Measurements from ENCODE around the gene PHOSPHO2. TPM values are rescaled to one million over a fixed set of nuclear protein-coding genes. Genes with fewer than 3 reads are reported as not detected.

Gene PHOSPHO2, protein sequence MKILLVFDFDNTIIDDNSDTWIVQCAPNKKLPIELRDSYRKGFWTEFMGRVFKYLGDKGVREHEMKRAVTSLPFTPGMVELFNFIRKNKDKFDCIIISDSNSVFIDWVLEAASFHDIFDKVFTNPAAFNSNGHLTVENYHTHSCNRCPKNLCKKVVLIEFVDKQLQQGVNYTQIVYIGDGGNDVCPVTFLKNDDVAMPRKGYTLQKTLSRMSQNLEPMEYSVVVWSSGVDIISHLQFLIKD
- 5.0 and 5.9 TPM in 2 replicates for total RNA-seq (2014; rRNA removed)
- percentile 84 among the genes with signal in this experiment for Bru-seq, nascent RNA
- percentile 79 among the genes with signal in this experiment for BruChase-seq, experiment 1, labeled RNA remaining after a 6-hour chase
- percentile 90 among the genes with signal in this experiment for BruChase-seq, experiment 2, labeled RNA remaining after a 2-hour chase
- long read RNA-seq, transcript PHOSPHO2-207 (4 exons, 1,253 nt) = minor isoform, 6 of 24 reads
- long read RNA-seq, transcript PHOSPHO2-201 (4 exons, 1,125 nt) = major isoform, 15 of 24 reads
- long read RNA-seq, partial matches to known transcripts = 2 of 24 reads
- long read RNA-seq, other reads (novel, unspliced or antisense) = 1 of 24 reads

DNA sequence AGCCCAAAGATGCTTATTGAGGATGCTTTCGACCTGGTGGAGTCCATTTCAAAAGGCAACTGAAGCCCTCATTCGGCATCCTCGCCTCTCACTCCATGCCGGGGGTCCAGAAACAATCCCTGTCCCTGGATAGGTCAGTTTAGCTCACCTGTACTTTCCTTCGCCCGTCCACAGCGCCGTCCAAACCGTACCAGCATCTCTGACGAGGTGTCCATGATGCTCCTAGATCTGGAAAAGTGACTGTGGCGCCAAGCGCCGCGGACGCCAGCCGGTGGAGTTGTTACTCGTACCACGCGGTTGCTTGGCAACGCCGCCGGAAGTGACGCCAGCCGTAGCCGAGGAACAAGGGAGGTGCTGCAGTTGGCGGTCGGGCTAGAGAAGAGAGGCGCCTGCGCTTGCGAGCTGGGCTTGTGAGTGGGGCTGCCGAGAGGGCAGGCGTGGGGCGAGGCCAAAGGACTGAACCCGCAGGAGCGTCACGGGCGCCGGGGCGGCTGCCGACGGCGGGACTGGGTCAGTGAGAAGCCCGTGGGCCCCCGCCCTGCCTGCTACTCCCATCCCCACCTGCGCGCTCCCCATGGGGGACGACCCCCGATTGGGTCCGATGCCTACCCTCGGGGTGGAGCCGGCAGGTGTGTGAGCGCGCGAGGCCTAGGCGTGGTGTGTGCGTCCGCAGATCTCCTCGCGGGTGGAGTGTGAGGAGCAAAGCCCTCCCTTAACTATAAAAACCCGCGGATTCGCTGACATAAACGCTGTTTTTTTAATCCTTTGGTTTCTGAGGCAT is at the start of gene PHOSPHO2, which contains the start of gene CFAP210:
TSS of gene PHOSPHO2 (plus strand) at position 357 of the 781 bp plus-strand sequence. CDS start 6,503 bp downstream, outside the sequence.
TSS of gene CFAP210 (minus strand) at position 293 of the 781 bp plus-strand sequence. CDS start at position 215, 78 bp downstream.
- CTCF ChIA-PET = no interaction called here

DNA sequence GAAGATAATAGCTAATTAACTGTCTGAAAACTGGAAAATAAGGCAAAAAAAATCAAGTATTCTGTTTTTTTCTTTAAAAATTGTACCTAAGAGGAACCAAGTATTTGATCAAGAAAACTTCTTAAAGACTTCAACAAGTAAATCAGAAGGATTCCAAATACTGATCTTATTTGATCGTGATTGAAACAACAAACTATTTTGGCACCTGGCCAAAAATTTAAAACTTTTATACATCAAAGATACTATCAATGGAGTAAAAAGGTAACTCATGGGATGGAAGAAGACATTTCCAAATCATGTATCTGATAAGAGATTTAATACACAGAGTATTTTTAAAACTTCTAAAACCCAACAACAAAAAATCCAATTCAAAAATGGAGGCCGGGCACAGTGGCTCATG is 46.8 kb upstream of the PHOSPHO2 start:
- intact Hi-C loops (cut with micrococcal nuclease) = loop anchor here (5.0 kb wide), 1 partner anchor 35 kb away; no protein-coding TSS in a partner anchor
- Histone ChIP-seq H3K9me3 (ENCODE audit: low read length) (no peaks in the 10 kb centered on the region), H3K4me1 (ENCODE audit: insufficient read depth, low read length) (no peaks in the 10 kb centered on the region), H3K79me2 (ENCODE audit: low read length) (no peaks in the 10 kb centered on the region), H2AFZ (ENCODE audit: low read length) (no peak overlapping the region), H3K9me2 (replicated peaks; ENCODE audit: low read length) (no peaks in the 10 kb centered on the region), H3K27me3 (ENCODE audit: low read length) (no peaks in the 10 kb centered on the region), H3K4me2 (ENCODE audit: low read length) (no peak overlapping the region), H3K9ac (ENCODE audit: low read length) (no peak overlapping the region), H3K4me3 (ENCODE audit: low read length) (no peak overlapping the region), H3K27ac (ENCODE audit: low read length) (no peak overlapping the region), H3F3A (ENCODE audit: low read length, unreplicated experiment) (no peaks in the 10 kb centered on the region), H3K36me3 (ENCODE audit: low read depth, low read length) (no peaks in the 10 kb centered on the region), H4K20me1 (ENCODE audit: low read length) (no peaks in the 10 kb centered on the region)
- no peak for DNase-seq
- BruUV-seq (replicated peaks) = no TSS peak
- ATAC-seq = no peak
- POLR2A ChIA-PET (ENCODE audit: unreplicated experiment) = no interaction called here
- TF ChIP-seq EZH2 (IDR thresholded peaks at IDR 0.05; ENCODE audit: low read length, unreplicated experiment) (no peak), EZH2phosphoT487 (IDR thresholded peaks at IDR 0.05; ENCODE audit: borderline replicate concordance, low read length) (no peak)
- TF ChIP-seq, protein P1, sequence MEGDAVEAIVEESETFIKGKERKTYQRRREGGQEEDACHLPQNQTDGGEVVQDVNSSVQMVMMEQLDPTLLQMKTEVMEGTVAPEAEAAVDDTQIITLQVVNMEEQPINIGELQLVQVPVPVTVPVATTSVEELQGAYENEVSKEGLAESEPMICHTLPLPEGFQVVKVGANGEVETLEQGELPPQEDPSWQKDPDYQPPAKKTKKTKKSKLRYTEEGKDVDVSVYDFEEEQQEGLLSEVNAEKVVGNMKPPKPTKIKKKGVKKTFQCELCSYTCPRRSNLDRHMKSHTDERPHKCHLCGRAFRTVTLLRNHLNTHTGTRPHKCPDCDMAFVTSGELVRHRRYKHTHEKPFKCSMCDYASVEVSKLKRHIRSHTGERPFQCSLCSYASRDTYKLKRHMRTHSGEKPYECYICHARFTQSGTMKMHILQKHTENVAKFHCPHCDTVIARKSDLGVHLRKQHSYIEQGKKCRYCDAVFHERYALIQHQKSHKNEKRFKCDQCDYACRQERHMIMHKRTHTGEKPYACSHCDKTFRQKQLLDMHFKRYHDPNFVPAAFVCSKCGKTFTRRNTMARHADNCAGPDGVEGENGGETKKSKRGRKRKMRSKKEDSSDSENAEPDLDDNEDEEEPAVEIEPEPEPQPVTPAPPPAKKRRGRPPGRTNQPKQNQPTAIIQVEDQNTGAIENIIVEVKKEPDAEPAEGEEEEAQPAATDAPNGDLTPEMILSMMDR (conservative IDR thresholded peaks at IDR 0.05; ENCODE audit: low read depth, low read length) = no peak
- CTCF ChIA-PET = no interaction called here

More for the DNA sequence above, at the start of gene PHOSPHO2, which contains the start of gene CFAP210:
- no TSS peak for BruUV-seq (replicated peaks)
- H3K9ac ChIP-seq (ENCODE audit: low read length) = peak within 1 kb of the TSS; percentile 88
- peak within 1 kb of the TSS; percentile 84 for H2AFZ ChIP-seq (ENCODE audit: low read length)
- H3K9me2 ChIP-seq (replicated peaks; ENCODE audit: low read length) = no peaks in the 10 kb centered on the region
- POLR2A ChIA-PET (ENCODE audit: unreplicated experiment) = no interaction called here
- H3K27me3 ChIP-seq (ENCODE audit: low read length) = no peaks in the 10 kb centered on the region
- H3K4me3 ChIP-seq (ENCODE audit: low read length) = peak within 1 kb of the TSS; percentile 70
- 0 out of 2 replicates have a peak, but pooled peaks cover 4% of the 10 kb centered on the region for H3K9me3 ChIP-seq (ENCODE audit: low read length)
- ATAC-seq = peak; percentile 95
- no peaks in the 10 kb centered on the region for H3K36me3 ChIP-seq (ENCODE audit: low read depth, low read length)
- peak within 1 kb of the TSS; percentile 86 for H3K4me2 ChIP-seq (ENCODE audit: low read length)
- H3F3A ChIP-seq (ENCODE audit: low read length, unreplicated experiment) = no peaks in the 10 kb centered on the region
- TF ChIP-seq, protein P1 (conservative IDR thresholded peaks at IDR 0.05; ENCODE audit: low read depth, low read length) = no peak
- no peak for TF ChIP-seq EZH2phosphoT487 (IDR thresholded peaks at IDR 0.05; ENCODE audit: borderline replicate concordance, low read length)
- TF ChIP-seq EZH2 (IDR thresholded peaks at IDR 0.05; ENCODE audit: low read length, unreplicated experiment) = no peak
- peak; percentile 98 for DNase-seq
- peaks cover 14% of the 10 kb centered on the region; the same call in 1 of the 2 replicates for H3K79me2 ChIP-seq (ENCODE audit: low read length)
- peak within 1 kb of the TSS; percentile 78 for H3K27ac ChIP-seq (ENCODE audit: low read length)
- H4K20me1 ChIP-seq (ENCODE audit: low read length) = no peaks in the 10 kb centered on the region
- intact Hi-C loops (cut with micrococcal nuclease) = loop anchor here (2.0 to 10.0 kb wide), 2 partner anchors 20 to 110 kb away; partner anchors contain the start of gene PPIG
- H3K4me1 ChIP-seq (ENCODE audit: insufficient read depth, low read length) = peaks cover 21% of the 10 kb centered on the region

Measured in PC-3 (cell line).